D721Med (cell line): ENCODE measurements around the gene SLC6A5.

Experiments used
- DNase-seq: peaks from one replicate; pipeline ENCODE4 v3.0.0; 2011; ENCODE audit warnings: low spot score; ENCODE audit not compliant: insufficient read length
- FAIRE-seq: peaks from 2 replicates; lab custom pipeline; 2011; peaks lifted over from hg19 to GRCh38; lab: Jason Lieb, UNC
- CTCF ChIP-seq: IDR thresholded peaks from 2 replicates; pipeline ENCODE4 v1.5.1; 2012; ENCODE audit warnings: mild to moderate bottlenecking, control low read depth; ENCODE audit not compliant: insufficient read depth; ENCODE audit errors: missing control alignments

The SLC6A5 gene

GRCh38 chr11:20589796-20590195, 9.6 kb upstream of the SLC6A5 start:
- no peak for FAIRE-seq
- DNase-seq = no peak
- no peak for TF ChIP-seq CTCF

GRCh38 chr11:20590381-20590780, 9.0 kb upstream of the SLC6A5 start:
- FAIRE-seq = no peak
- no peak for DNase-seq
- no peak for TF ChIP-seq CTCF

- no peak for TF ChIP-seq CTCF
Measured at GRCh38 chr11:20592741-20593140, 6.7 kb upstream of the SLC6A5 start.

GRCh38 chr11:20594274-20595061, 4.9 kb upstream of the SLC6A5 start:
- no peak for DNase-seq
- no peak for TF ChIP-seq CTCF
- FAIRE-seq = no peak

More at GRCh38 chr11:20592741-20593140, 6.7 kb upstream of the SLC6A5 start:
- no peak for DNase-seq
- no peak for FAIRE-seq

GRCh38 chr11:20595101-20595500, 4.3 kb upstream of the SLC6A5 start:
- DNase-seq (no peak), FAIRE-seq (no peak)
- no peak for TF ChIP-seq CTCF

GRCh38 chr11:20596205-20597153, 2.9 kb upstream of the SLC6A5 start:
- no peak for DNase-seq
- TF ChIP-seq CTCF = no peak
- no peak for FAIRE-seq
